ENCODE results near the gene CPNE8. TPM values are rescaled to one million over a fixed set of nuclear protein-coding genes. Genes with fewer than 3 reads are reported as not detected.

The CPNE8 gene
- total RNA-seq, 2 experiments from 2014 or later, result 2.4 to 3.9 TPM

- Mint-ChIP-seq H3K4me1 (no peaks in the 10 kb centered on the region), H3K9me3 (ENCODE audit: low read depth) (peaks cover 3% of the 10 kb centered on the region), H3K27me3 (no peaks in the 10 kb centered on the region), H3K36me3 (no peaks in the 10 kb centered on the region), H3K4me3 (no peak overlapping the region), H3K27ac (no peak overlapping the region)
- DNase-seq (no peak), ATAC-seq (no peak)
- CTCF ChIA-PET, result no interaction called here
Measured at GRCh38 chr12:38886931-38887330, 18.5 kb downstream of the CPNE8 start.

GRCh38 chr12:38886064-38886463, 19.3 kb downstream of the CPNE8 start:
- H3K36me3 Mint-ChIP-seq, result no peaks in the 10 kb centered on the region
- no peaks in the 10 kb centered on the region for H3K4me1 Mint-ChIP-seq
- no peak overlapping the region for H3K4me3 Mint-ChIP-seq
- no peak overlapping the region for H3K27ac Mint-ChIP-seq
- DNase-seq, result no peak
- no peak for ATAC-seq
- H3K9me3 Mint-ChIP-seq (ENCODE audit: low read depth), result peaks cover 4% of the 10 kb centered on the region
- no peaks in the 10 kb centered on the region for H3K27me3 Mint-ChIP-seq
- CTCF ChIA-PET, result no interaction called here

- Mint-ChIP-seq H3K9me3 (ENCODE audit: low read depth) (peaks cover 4% of the 10 kb centered on the region), H3K27me3 (no peaks in the 10 kb centered on the region), H3K27ac (no peak overlapping the region), H3K36me3 (no peaks in the 10 kb centered on the region), H3K4me3 (no peak overlapping the region), H3K4me1 (no peaks in the 10 kb centered on the region)
- CTCF ChIA-PET, result no interaction called here
- ATAC-seq (no peak), DNase-seq (no peak)
Measured at GRCh38 chr12:38884666-38885065, 20.7 kb downstream of the CPNE8 start.

GRCh38 chr12:38883629-38884134, 21.7 kb downstream of the CPNE8 start:
- CTCF ChIA-PET, result no interaction called here
- no peak overlapping the region for H3K4me3 Mint-ChIP-seq
- no peak for DNase-seq
- peaks cover 4% of the 10 kb centered on the region for H3K9me3 Mint-ChIP-seq (ENCODE audit: low read depth)
- H3K27ac Mint-ChIP-seq, result no peak overlapping the region
- no peak for ATAC-seq
- no peaks in the 10 kb centered on the region for H3K36me3 Mint-ChIP-seq
- no peaks in the 10 kb centered on the region for H3K4me1 Mint-ChIP-seq
- no peaks in the 10 kb centered on the region for H3K27me3 Mint-ChIP-seq

GRCh38 chr12:38880288-38880687, 25.1 kb downstream of the CPNE8 start:
- Mint-ChIP-seq H3K9me3 (ENCODE audit: low read depth) (peaks cover 7% of the 10 kb centered on the region), H3K27me3 (no peaks in the 10 kb centered on the region), H3K4me1 (no peaks in the 10 kb centered on the region), H3K4me3 (no peak overlapping the region), H3K27ac (no peak overlapping the region), H3K36me3 (no peaks in the 10 kb centered on the region)
- no peak for DNase-seq
- ATAC-seq, result no peak
- CTCF ChIA-PET, result no interaction called here

GRCh38 chr12:38878986-38879385, 26.4 kb downstream of the CPNE8 start:
- Mint-ChIP-seq H3K4me3 (no peak overlapping the region), H3K27me3 (no peaks in the 10 kb centered on the region), H3K27ac (no peak overlapping the region), H3K4me1 (no peaks in the 10 kb centered on the region), H3K36me3 (no peaks in the 10 kb centered on the region), H3K9me3 (ENCODE audit: low read depth) (peaks cover 7% of the 10 kb centered on the region)
- CTCF ChIA-PET, result no interaction called here
- no peak for ATAC-seq
- no peak for DNase-seq

GRCh38 chr12:38878333-38878705, 27.1 kb downstream of the CPNE8 start:
- Mint-ChIP-seq H3K9me3 (ENCODE audit: low read depth) (peaks cover 7% of the 10 kb centered on the region), H3K4me3 (no peak overlapping the region), H3K36me3 (no peaks in the 10 kb centered on the region), H3K27ac (no peak overlapping the region), H3K27me3 (no peaks in the 10 kb centered on the region), H3K4me1 (no peaks in the 10 kb centered on the region)
- no peak for ATAC-seq
- CTCF ChIA-PET, result no interaction called here
- no peak for DNase-seq

GRCh38 chr12:38875586-38876228, 29.7 kb downstream of the CPNE8 start:
- no peaks in the 10 kb centered on the region for H3K36me3 Mint-ChIP-seq
- H3K4me1 Mint-ChIP-seq, result no peaks in the 10 kb centered on the region
- no peak overlapping the region for H3K27ac Mint-ChIP-seq
- H3K27me3 Mint-ChIP-seq, result no peaks in the 10 kb centered on the region
- CTCF ChIA-PET, result no interaction called here
- ATAC-seq, result no peak
- H3K9me3 Mint-ChIP-seq (ENCODE audit: low read depth), result peaks cover 4% of the 10 kb centered on the region
- no peak for DNase-seq
- H3K4me3 Mint-ChIP-seq, result no peak overlapping the region

- no peak for ATAC-seq
- Mint-ChIP-seq H3K27me3 (no peaks in the 10 kb centered on the region), H3K36me3 (no peaks in the 10 kb centered on the region), H3K9me3 (ENCODE audit: low read depth) (no peaks in the 10 kb centered on the region), H3K4me1 (no peaks in the 10 kb centered on the region), H3K27ac (no peak overlapping the region), H3K4me3 (no peak overlapping the region)
- DNase-seq, result no peak
- CTCF ChIA-PET, result no interaction called here
Measured at GRCh38 chr12:38872561-38872960, 32.8 kb downstream of the CPNE8 start.

GRCh38 chr12:38872156-38872555, 33.2 kb downstream of the CPNE8 start:
- Mint-ChIP-seq H3K27ac (no peak overlapping the region), H3K36me3 (no peaks in the 10 kb centered on the region), H3K4me3 (no peak overlapping the region), H3K9me3 (ENCODE audit: low read depth) (no peaks in the 10 kb centered on the region), H3K27me3 (no peaks in the 10 kb centered on the region), H3K4me1 (no peaks in the 10 kb centered on the region)
- ATAC-seq (no peak), DNase-seq (no peak)
- CTCF ChIA-PET, result no interaction called here

GRCh38 chr12:38869036-38869435, 36.4 kb downstream of the CPNE8 start:
- H3K27me3 Mint-ChIP-seq, result no peaks in the 10 kb centered on the region
- H3K27ac Mint-ChIP-seq, result no peak overlapping the region
- DNase-seq (no peak), ATAC-seq (no peak)
- H3K9me3 Mint-ChIP-seq (ENCODE audit: low read depth), result peaks cover 3% of the 10 kb centered on the region
- H3K36me3 Mint-ChIP-seq, result no peaks in the 10 kb centered on the region
- CTCF ChIA-PET, result no interaction called here
- no peaks in the 10 kb centered on the region for H3K4me1 Mint-ChIP-seq
- H3K4me3 Mint-ChIP-seq, result no peak overlapping the region

- CTCF ChIA-PET, result no interaction called here
- no peak overlapping the region for H3K27ac Mint-ChIP-seq
- no peak overlapping the region for H3K4me3 Mint-ChIP-seq
- no peaks in the 10 kb centered on the region for H3K36me3 Mint-ChIP-seq
- no peaks in the 10 kb centered on the region for H3K27me3 Mint-ChIP-seq
- H3K4me1 Mint-ChIP-seq, result no peaks in the 10 kb centered on the region
- peaks cover 10% of the 10 kb centered on the region for H3K9me3 Mint-ChIP-seq (ENCODE audit: low read depth)
- ATAC-seq (no peak), DNase-seq (no peak)
Measured at GRCh38 chr12:38850461-38850860, 54.9 kb downstream of the CPNE8 start.

- CTCF ChIA-PET, result no interaction called here
- H3K4me1 Mint-ChIP-seq, result no peaks in the 10 kb centered on the region
- DNase-seq, result no peak
- no peak overlapping the region for H3K4me3 Mint-ChIP-seq
- H3K27ac Mint-ChIP-seq, result no peak overlapping the region
- ATAC-seq, result no peak
- peaks cover 8% of the 10 kb centered on the region for H3K9me3 Mint-ChIP-seq (ENCODE audit: low read depth)
- no peaks in the 10 kb centered on the region for H3K27me3 Mint-ChIP-seq
- no peaks in the 10 kb centered on the region for H3K36me3 Mint-ChIP-seq
Measured at GRCh38 chr12:38847247-38847646, 58.1 kb downstream of the CPNE8 start.

GRCh38 chr12:38844267-38844666, 61.1 kb downstream of the CPNE8 start:
- H3K27me3 Mint-ChIP-seq, result no peaks in the 10 kb centered on the region
- DNase-seq (no peak), ATAC-seq (no peak)
- H3K36me3 Mint-ChIP-seq, result no peaks in the 10 kb centered on the region
- no peaks in the 10 kb centered on the region for H3K4me1 Mint-ChIP-seq
- CTCF ChIA-PET, result no interaction called here
- H3K9me3 Mint-ChIP-seq (ENCODE audit: low read depth), result no peaks in the 10 kb centered on the region
- H3K27ac Mint-ChIP-seq, result no peak overlapping the region
- H3K4me3 Mint-ChIP-seq, result no peak overlapping the region

Data from activated CD8-positive, alpha-beta memory T cell treated with anti-CD3 and anti-CD28 coated beads, Interleukin-2, amount 10 ng/mL, durations not matched to agents 7 days and 5 days (primary cell).